ENCODE results near the gene ELAC2. TPM values are rescaled to one million over a fixed set of nuclear protein-coding genes. Genes with fewer than 3 reads are reported as not detected.

Gene ELAC2
- total and polyA plus RNA-seq, 2 of the 8 experiments (the other 6 are each of a cell fraction or from before 2014, with no cell fraction given): 91.6 to 127 TPM

GRCh38 chr17:13036751-13037150 is 18.9 kb upstream of the ELAC2 start:
- H3K36me3 ChIP-seq (ENCODE audit: control insufficient read depth in 2 of 4, insufficient read depth in 4 of 4, low read length in 3 of 4): no peaks in the 10 kb centered on the region

More at GRCh38 chr17:13036751-13037150, 18.9 kb upstream of the ELAC2 start:
- H3K18ac ChIP-seq (ENCODE audit: extremely low read depth, low read length): no peak overlapping the region
- no peak overlapping the region for H3K4me3 ChIP-seq (ENCODE audit: extremely low read depth in 1 of 4, insufficient read depth in 2 of 4, low read depth in 3 of 4, low read length in 4 of 4)
- no peak overlapping the region for H3K9ac ChIP-seq (replicated peaks in 1 of 4; ENCODE audit: extremely low read depth in 1 of 4, low read depth in 3 of 4, low read length in 3 of 4)
- no peaks in the 10 kb centered on the region for H3K79me1 ChIP-seq (ENCODE audit: low read depth, low read length)
- no peaks in the 10 kb centered on the region for H3K27me3 ChIP-seq (replicated peaks in 1 of 4; ENCODE audit: control insufficient read depth in 3 of 4, extremely low read depth in 1 of 4, insufficient read depth in 3 of 4, low read length in 3 of 4)
- no peak for TF ChIP-seq RXRA (IDR thresholded peaks at IDR 0.05; ENCODE audit: insufficient read depth, low read depth, low read length)
- no peak for TF ChIP-seq KDM4A (IDR thresholded peaks at IDR 0.05; ENCODE audit: low read depth, low read length, severe bottlenecking)
- no peak for TF ChIP-seq SRF (IDR thresholded peaks at IDR 0.05; ENCODE audit: low read depth, low read length)
- TF ChIP-seq BCL11A (IDR thresholded peaks at IDR 0.05; ENCODE audit: low read depth in 2 of 2, low read length in 2 of 2): no peak
- TF ChIP-seq EGR1 (IDR thresholded peaks at IDR 0.05; ENCODE audit: borderline replicate concordance, low read depth, low read length): no peak
- TF ChIP-seq FOSL1 (IDR thresholded peaks at IDR 0.05; ENCODE audit: insufficient read depth, low read depth, low read length): no peak
- no peak for TF ChIP-seq JUND (IDR thresholded peaks at IDR 0.05; ENCODE audit: low read length)
- no peak for TF ChIP-seq CBX5 (IDR thresholded peaks at IDR 0.05; ENCODE audit: low read depth, low read length)
- TF ChIP-seq RNF2 (IDR thresholded peaks at IDR 0.05; ENCODE audit: borderline replicate concordance, low read depth, low read length, missing control alignments, poor library complexity, severe bottlenecking): no peak
- TF ChIP-seq TAF7 (optimal IDR thresholded peaks at IDR 0.05; ENCODE audit: borderline replicate concordance, low read depth, low read length): no peak
- TF ChIP-seq SAP30 (IDR thresholded peaks at IDR 0.05; ENCODE audit: insufficient read depth, insufficient replicate concordance, low read length): no peak
- H3K23ac ChIP-seq (ENCODE audit: insufficient read length): no peak overlapping the region
- ChIA-PET CTCF (ENCODE audit: partially characterized antibody) (no interaction called here), POLR2A (ENCODE audit: partially characterized antibody) (no interaction called here)
- H2BK15ac ChIP-seq (ENCODE audit: low read length): no peak overlapping the region
- no peak overlapping the region for H4K8ac ChIP-seq (ENCODE audit: extremely low read depth, insufficient read depth, low read length)
- no peak overlapping the region for H2BK5ac ChIP-seq (ENCODE audit: low read depth, low read length)
- no peak overlapping the region for H3K56ac ChIP-seq (replicated peaks; ENCODE audit: insufficient read length, low read depth, low read length)
- no peak overlapping the region for H3K4ac ChIP-seq (replicated peaks; ENCODE audit: insufficient read length, low read depth, low read length)
- no peak overlapping the region for H2BK12ac ChIP-seq (ENCODE audit: low read depth, low read length)
- H3K9me3 ChIP-seq (ENCODE audit: insufficient read depth in 2 of 2, low read depth in 1 of 2, low read length in 1 of 2): no peaks in the 10 kb centered on the region; a peak in 1 of 4 replicates
- H2AK5ac ChIP-seq (ENCODE audit: low read depth, low read length): no peak overlapping the region
- H3K23me2 ChIP-seq (ENCODE audit: low read depth, low read length): no peaks in the 10 kb centered on the region
- DNase-seq (ENCODE audit: low read depth in 1 of 2, low spot score in 2 of 2) (no peak), FAIRE-seq (no peak)
- H2BK120ac ChIP-seq (replicated peaks; ENCODE audit: low read depth, low read length): no peak overlapping the region
- H3K4me2 ChIP-seq (ENCODE audit: insufficient read depth in 1 of 2, low read depth in 2 of 2, low read length in 2 of 2): no peak overlapping the region
- no peak overlapping the region for H4K5ac ChIP-seq (ENCODE audit: insufficient read length, low read depth, low read length)
- no peak overlapping the region for H2BK20ac ChIP-seq (ENCODE audit: low read length)
- H4K20me1 ChIP-seq (replicated peaks in 1 of 2; ENCODE audit: control insufficient read depth in 1 of 2, insufficient read depth in 2 of 2, low read length in 2 of 2): no peaks in the 10 kb centered on the region
- H3K14ac ChIP-seq (ENCODE audit: insufficient read length): no peak overlapping the region
- H3K27ac ChIP-seq (ENCODE audit: low read depth, low read length): no peak overlapping the region
- no peaks in the 10 kb centered on the region for H3K79me2 ChIP-seq (ENCODE audit: control insufficient read depth in 1 of 2, insufficient read depth in 2 of 2, low read length in 2 of 2)
- no peak overlapping the region for H4K91ac ChIP-seq (replicated peaks; ENCODE audit: insufficient read length, low read length)
- no peaks in the 10 kb centered on the region for H3K4me1 ChIP-seq (replicated peaks in 1 of 4; ENCODE audit: control insufficient read depth in 3 of 4, insufficient read depth in 4 of 4, low read length in 3 of 4)
- H2AFZ ChIP-seq (ENCODE audit: low read length): no peak overlapping the region

Data from H1 (cell line).